Immature natural killer cell (primary cell): ENCODE measurements around the gene CLIC4. TPM values are rescaled to one million over a fixed set of nuclear protein-coding genes. Genes with fewer than 3 reads are reported as not detected.

ENCODE experiments used
- DNase-seq, 3 donors: peaks; one replicate each; pipeline ENCODE4 v3.0.0; 2022; ENCODE audit warnings: mixed read lengths in 1 of 3
- H3K27ac Mint-ChIP-seq, 6 donors: one replicate each; pipeline ENCODE4 v1.8.0; 2020; ENCODE audit warnings: mixed read lengths in 6 of 6, mild to moderate bottlenecking in 5 of 6, inconsistent platforms in 4 of 6, moderate library complexity in 3 of 6
- H3K27me3 Mint-ChIP-seq, 3 donors: one replicate each; pipeline ENCODE4 v1.8.0; 2020 to 2021; ENCODE audit warnings: low read depth in 3 of 3, mild to moderate bottlenecking in 3 of 3, mixed read lengths in 3 of 3, moderate library complexity in 3 of 3, inconsistent platforms in 1 of 3
- H3K36me3 Mint-ChIP-seq, 3 donors: one replicate each; pipeline ENCODE4 v1.8.0; 2020; ENCODE audit warnings: mixed read lengths in 3 of 3, inconsistent platforms in 2 of 3, mild to moderate bottlenecking in 2 of 3
- H3K4me1 Mint-ChIP-seq, 2 donors: one replicate each; pipeline ENCODE4 v1.8.0; 2020; ENCODE audit warnings: inconsistent platforms in 2 of 2, mild to moderate bottlenecking in 2 of 2, mixed read lengths in 2 of 2, moderate library complexity in 1 of 2
- H3K4me3 Mint-ChIP-seq, 5 donors: one replicate each; pipeline ENCODE4 v1.8.0; 2020; ENCODE audit warnings: mild to moderate bottlenecking in 5 of 5, mixed read lengths in 5 of 5, inconsistent platforms in 3 of 5, moderate library complexity in 3 of 5
- H3K9me3 Mint-ChIP-seq, 6 donors: one replicate each; pipeline ENCODE4 v1.8.0; 2020; ENCODE audit warnings: mild to moderate bottlenecking in 6 of 6, mixed read lengths in 6 of 6, inconsistent platforms in 4 of 6, moderate library complexity in 3 of 6
- polyA plus RNA-seq, 3 donors: library from polyadenylated mRNA; unstranded; fragments of 300-500 nt; fragmentation: Illumina TruSeq; gene quantifications; one replicate each; pipeline ENCODE4 v1.2.3, GENCODE V29; 2021

CLIC4 gene
- polyA plus RNA-seq, 3 donors from 2014 or later: 0.81 to 1.6 (median 1.3) TPM

- Mint-ChIP-seq H3K36me3 (peaks cover 0 to 17% (median 12%) of the 10 kb centered on the region in 3 donors), H3K4me1 (peaks cover 50 to 65% of the 10 kb centered on the region in 2 donors), H3K9me3 (no peaks in the 10 kb centered on the region), H3K27me3 (peaks cover under 1 to 1% (median 1%) of the 10 kb centered on the region in 3 donors), H3K4me3 (peak overlapping the region in 4 of 5 donors; percentile 53 to 80 (median 79)), H3K27ac (peak overlapping the region in 4 of 6 donors; percentile 50 to 91 (median 80))
- DNase-seq: no peak
Measured at GRCh38 chr1:24872061-24872850, 127.0 kb downstream of the CLIC4 start.

GRCh38 chr1:24873148-24873547 lies 127.9 kb downstream of the CLIC4 start:
- H3K27ac Mint-ChIP-seq: peak overlapping the region in 4 of 6 donors; percentile 38 to 73 (median 47)
- no peak for DNase-seq
- peaks cover 0 to 13% (median 8%) of the 10 kb centered on the region in 3 donors for H3K36me3 Mint-ChIP-seq
- no peaks in the 10 kb centered on the region for H3K9me3 Mint-ChIP-seq
- peaks cover 0 to 1% (median 1%) of the 10 kb centered on the region in 3 donors for H3K27me3 Mint-ChIP-seq
- no peak overlapping the region for H3K4me3 Mint-ChIP-seq
- peaks cover 42 to 65% of the 10 kb centered on the region in 2 donors for H3K4me1 Mint-ChIP-seq

GRCh38 chr1:24874056-24874455 lies 128.8 kb downstream of the CLIC4 start:
- H3K27me3 Mint-ChIP-seq: peaks cover 0 to 1% (median 0%) of the 10 kb centered on the region in 3 donors
- DNase-seq: no peak
- peak overlapping the region in 1 of 6 donors; percentile 73 for H3K27ac Mint-ChIP-seq
- peaks cover 36 to 63% of the 10 kb centered on the region in 2 donors for H3K4me1 Mint-ChIP-seq
- peaks cover 0 to 8% (median 8%) of the 10 kb centered on the region in 3 donors for H3K36me3 Mint-ChIP-seq
- no peaks in the 10 kb centered on the region for H3K9me3 Mint-ChIP-seq
- H3K4me3 Mint-ChIP-seq: no peak overlapping the region

- Mint-ChIP-seq H3K9me3 (no peaks in the 10 kb centered on the region), H3K4me3 (no peak overlapping the region), H3K36me3 (peaks cover 0 to 8% (median 6%) of the 10 kb centered on the region in 3 donors), H3K27ac (no peak overlapping the region), H3K4me1 (peaks cover 32 to 57% of the 10 kb centered on the region in 2 donors), H3K27me3 (no peaks in the 10 kb centered on the region)
- DNase-seq: no peak
Measured at GRCh38 chr1:24874611-24875234, 129.5 kb downstream of the CLIC4 start.

- Mint-ChIP-seq H3K27ac (no peak overlapping the region), H3K9me3 (no peaks in the 10 kb centered on the region), H3K27me3 (no peaks in the 10 kb centered on the region), H3K4me1 (peaks cover 28 to 57% of the 10 kb centered on the region in 2 donors), H3K4me3 (no peak overlapping the region), H3K36me3 (peaks cover 0 to 13% (median 9%) of the 10 kb centered on the region in 3 donors)
- no peak for DNase-seq
Measured at GRCh38 chr1:24875257-24875656, 130.0 kb downstream of the CLIC4 start.

GRCh38 chr1:24875991-24876506 lies 130.8 kb downstream of the CLIC4 start:
- no peaks in the 10 kb centered on the region for H3K9me3 Mint-ChIP-seq
- peak overlapping the region in 2 of 6 donors; percentile 11 to 45 for H3K27ac Mint-ChIP-seq
- H3K36me3 Mint-ChIP-seq: peaks cover 0 to 14% (median 9%) of the 10 kb centered on the region in 3 donors
- no peaks in the 10 kb centered on the region for H3K27me3 Mint-ChIP-seq
- no peak for DNase-seq
- H3K4me3 Mint-ChIP-seq: no peak overlapping the region
- H3K4me1 Mint-ChIP-seq: peaks cover 20 to 50% of the 10 kb centered on the region in 2 donors

GRCh38 chr1:24878045-24878444 lies 132.8 kb downstream of the CLIC4 start:
- Mint-ChIP-seq H3K27ac (no peak overlapping the region), H3K27me3 (no peaks in the 10 kb centered on the region), H3K4me3 (no peak overlapping the region), H3K36me3 (peaks cover under 1 to 14% (median 12%) of the 10 kb centered on the region in 3 donors), H3K4me1 (peaks cover 2 to 36% of the 10 kb centered on the region in 2 donors), H3K9me3 (no peaks in the 10 kb centered on the region)
- DNase-seq: no peak

GRCh38 chr1:24878775-24879742 lies 133.8 kb downstream of the CLIC4 start:
- H3K27me3 Mint-ChIP-seq: no peaks in the 10 kb centered on the region
- no peaks in the 10 kb centered on the region for H3K9me3 Mint-ChIP-seq

GRCh38 chr1:24881034-24881433 lies 135.8 kb downstream of the CLIC4 start:
- no peak for DNase-seq
- no peak overlapping the region for H3K27ac Mint-ChIP-seq
- H3K27me3 Mint-ChIP-seq: peaks cover 0 to 4% (median 0%) of the 10 kb centered on the region in 3 donors

More at GRCh38 chr1:24878775-24879742, 133.8 kb downstream of the CLIC4 start:
- no peak for DNase-seq
- H3K4me1 Mint-ChIP-seq: peaks cover 1 to 33% of the 10 kb centered on the region in 2 donors
- H3K27ac Mint-ChIP-seq: peak overlapping the region in 2 of 6 donors; percentile 3 to 14
- H3K36me3 Mint-ChIP-seq: peaks cover 4 to 20% (median 13%) of the 10 kb centered on the region in 3 donors
- H3K4me3 Mint-ChIP-seq: no peak overlapping the region

GRCh38 chr1:24884751-24885150 lies 139.5 kb downstream of the CLIC4 start:
- Mint-ChIP-seq H3K27me3 (peaks cover 1 to 4% (median 2%) of the 10 kb centered on the region in 3 donors), H3K36me3 (peaks cover 9 to 55% (median 45%) of the 10 kb centered on the region in 3 donors), H3K4me3 (no peak overlapping the region), H3K4me1 (peaks cover 13 to 49% of the 10 kb centered on the region in 2 donors), H3K9me3 (peaks cover 0 to 2% (median 0%) of the 10 kb centered on the region in 6 donors), H3K27ac (peak overlapping the region in 1 of 6 donors; percentile 34)
- no peak for DNase-seq

More at GRCh38 chr1:24881034-24881433, 135.8 kb downstream of the CLIC4 start:
- Mint-ChIP-seq H3K4me3 (no peak overlapping the region), H3K9me3 (peaks cover 0 to 2% (median 0%) of the 10 kb centered on the region in 6 donors), H3K4me1 (peaks cover 0 to 45% of the 10 kb centered on the region in 2 donors), H3K36me3 (peaks cover 9 to 31% (median 30%) of the 10 kb centered on the region in 3 donors)

GRCh38 chr1:24886241-24886640 lies 141.0 kb downstream of the CLIC4 start:
- H3K27ac Mint-ChIP-seq: no peak overlapping the region
- DNase-seq: no peak
- no peak overlapping the region for H3K4me3 Mint-ChIP-seq
- peaks cover 9 to 62% (median 46%) of the 10 kb centered on the region in 3 donors for H3K36me3 Mint-ChIP-seq
- H3K27me3 Mint-ChIP-seq: peaks cover 1 to 4% (median 2%) of the 10 kb centered on the region in 3 donors
- peaks cover 21 to 57% of the 10 kb centered on the region in 2 donors for H3K4me1 Mint-ChIP-seq
- peaks cover 0 to 2% (median 0%) of the 10 kb centered on the region in 6 donors for H3K9me3 Mint-ChIP-seq

- Mint-ChIP-seq H3K27ac (peak overlapping the region in 2 of 6 donors; percentile 58 to 72), H3K4me3 (no peak overlapping the region), H3K9me3 (peaks cover 0 to 10% (median 2%) of the 10 kb centered on the region in 6 donors), H3K36me3 (peaks cover 18 to 78% (median 60%) of the 10 kb centered on the region in 3 donors), H3K27me3 (peaks cover 3 to 4% (median 4%) of the 10 kb centered on the region in 3 donors), H3K4me1 (peaks cover 21 to 62% of the 10 kb centered on the region in 2 donors)
- no peak for DNase-seq
Measured at GRCh38 chr1:24888061-24888970, 143.1 kb downstream of the CLIC4 start.
